ENCODE data around the gene ZMYND10. TPM values are rescaled to one million over a fixed set of nuclear protein-coding genes. Genes with fewer than 3 reads are reported as not detected.
A peak's percentile ranks its signal among the peaks of the same experiment; 100 is the strongest.

Gene ZMYND10
- total and polyA plus RNA-seq, 2 donors (not counting 3 experiments of a cell fraction or from before 2014, with no cell fraction given), result 0.25 to 0.38 TPM

GRCh38 chr3:50350527-50351322 lies 5.2 kb upstream of the ZMYND10 start, which contains the start of the genes CYB561D2 and NPRL2:
Gene CYB561D2, plus strand, starts transcription at chr3:50350862. Its CDS starts 572 bp downstream, at chr3:50351434.
Gene NPRL2, minus strand, starts transcription at chr3:50350775. Its CDS starts 123 bp downstream, at chr3:50350652.
- Histone ChIP-seq H3K27me3 (ENCODE audit: control insufficient read depth in 2 of 2, insufficient read depth in 2 of 2, low read length in 2 of 2) (no peaks in the 10 kb centered on the region), H3K4me2 (ENCODE audit: insufficient read depth, low read length) (peak within 1 kb of the TSS; percentile 67), H2AFZ (ENCODE audit: low read depth, low read length) (peak within 1 kb of the TSS; percentile 33), H3K4me1 (ENCODE audit: control insufficient read depth, extremely low read depth, insufficient read depth, low read length) (peaks cover 16% of the 10 kb centered on the region), H3K27ac (ENCODE audit: insufficient read depth, low read depth, low read length) (no peak within 1 kb of the TSS), H3K9me1 (replicated peaks; ENCODE audit: control insufficient read depth, extremely low read depth, insufficient read depth, low read length) (no peaks in the 10 kb centered on the region), H3K9me3 (replicated peaks; ENCODE audit: control insufficient read depth, insufficient read depth, low read length) (no peaks in the 10 kb centered on the region), H4K20me1 (replicated peaks; ENCODE audit: control insufficient read depth, extremely low read depth, insufficient read depth, low read length) (peaks cover 3% of the 10 kb centered on the region), H3K4me3 (replicated peaks in 1 of 3; ENCODE audit: insufficient read depth in 1 of 3, low read depth in 1 of 3, low read length in 3 of 3) (peak within 1 kb of the TSS; percentile 19 to 77 (median 40)), H3K36me3 (ENCODE audit: control insufficient read depth in 2 of 2, extremely low read depth in 1 of 2, insufficient read depth in 2 of 2, low read length in 2 of 2) (peaks cover 8 to 29% of the 10 kb centered on the region in 2 experiments), H3K9ac (replicated peaks; ENCODE audit: extremely low read depth, insufficient read depth, low read length) (peak within 1 kb of the TSS; percentile 33), H3K79me2 (ENCODE audit: control insufficient read depth, insufficient read depth, low read length) (peaks cover 9% of the 10 kb centered on the region)
- FAIRE-seq (peak; percentile 95), DNase-seq (ENCODE audit: low read depth, low spot score) (peak; percentile 95)
- CTCF ChIA-PET, result interaction anchor here (0.7 to 7.7 kb wide), 10 partner anchors 9 to 261 kb away, joined by 3 to 165 read pairs (median 4); partner anchors contain the start of gene TMEM115
- intact Hi-C loops (cut with micrococcal nuclease), result loop anchor here (1.0 kb wide), 1 partner anchor 9 kb away; the partner anchor contains the start of gene TMEM115
- BruUV-seq (replicated peaks), result no TSS peak
- TF ChIP-seq FOS (IDR thresholded peaks at IDR 0.05; ENCODE audit: borderline replicate concordance, insufficient read depth, low read length), result no peak
- TF ChIP-seq, protein P1, sequence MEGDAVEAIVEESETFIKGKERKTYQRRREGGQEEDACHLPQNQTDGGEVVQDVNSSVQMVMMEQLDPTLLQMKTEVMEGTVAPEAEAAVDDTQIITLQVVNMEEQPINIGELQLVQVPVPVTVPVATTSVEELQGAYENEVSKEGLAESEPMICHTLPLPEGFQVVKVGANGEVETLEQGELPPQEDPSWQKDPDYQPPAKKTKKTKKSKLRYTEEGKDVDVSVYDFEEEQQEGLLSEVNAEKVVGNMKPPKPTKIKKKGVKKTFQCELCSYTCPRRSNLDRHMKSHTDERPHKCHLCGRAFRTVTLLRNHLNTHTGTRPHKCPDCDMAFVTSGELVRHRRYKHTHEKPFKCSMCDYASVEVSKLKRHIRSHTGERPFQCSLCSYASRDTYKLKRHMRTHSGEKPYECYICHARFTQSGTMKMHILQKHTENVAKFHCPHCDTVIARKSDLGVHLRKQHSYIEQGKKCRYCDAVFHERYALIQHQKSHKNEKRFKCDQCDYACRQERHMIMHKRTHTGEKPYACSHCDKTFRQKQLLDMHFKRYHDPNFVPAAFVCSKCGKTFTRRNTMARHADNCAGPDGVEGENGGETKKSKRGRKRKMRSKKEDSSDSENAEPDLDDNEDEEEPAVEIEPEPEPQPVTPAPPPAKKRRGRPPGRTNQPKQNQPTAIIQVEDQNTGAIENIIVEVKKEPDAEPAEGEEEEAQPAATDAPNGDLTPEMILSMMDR (IDR thresholded peaks at IDR 0.05; ENCODE audit: extremely low read depth in 1 of 2, insufficient read depth in 1 of 2, low read depth in 1 of 2, low read length in 2 of 2), result no peak
- no peak for TF ChIP-seq EZH2 (IDR thresholded peaks at IDR 0.05; ENCODE audit: borderline replicate concordance, low read depth, low read length, severe bottlenecking)
- TF ChIP-seq POLR2AphosphoS5 (IDR thresholded peaks at IDR 0.05; ENCODE audit: insufficient read depth, low read depth, low read length), result peak; percentile 67
- TF ChIP-seq JUN (IDR thresholded peaks at IDR 0.05; ENCODE audit: borderline replicate concordance, insufficient read depth, insufficient read length, low read depth), result no peak
- TF ChIP-seq MYC (IDR thresholded peaks at IDR 0.05; ENCODE audit: low read depth, low read length), result no peak
- TF ChIP-seq GATA2 (IDR thresholded peaks at IDR 0.05; ENCODE audit: insufficient read depth, insufficient read length, low read depth, low read length), result no peak
- TF ChIP-seq, protein P2, sequence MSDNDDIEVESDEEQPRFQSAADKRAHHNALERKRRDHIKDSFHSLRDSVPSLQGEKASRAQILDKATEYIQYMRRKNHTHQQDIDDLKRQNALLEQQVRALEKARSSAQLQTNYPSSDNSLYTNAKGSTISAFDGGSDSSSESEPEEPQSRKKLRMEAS (IDR thresholded peaks at IDR 0.05; ENCODE audit: insufficient read depth, insufficient read length), result no peak
- TF ChIP-seq POLR2A (IDR thresholded peaks at IDR 0.05; ENCODE audit: low read depth, low read length), result peak; percentile 80
- dilution Hi-C loops (cut with MboI; ENCODE audit: extremely low pct_ligation_motif_present, low sequenced_read_pairs), result no loop called here
- POLR2A ChIA-PET, result interaction anchor here (0.9 kb wide), 1 partner anchor 173 kb away, joined by 3 read pairs; no protein-coding TSS in a partner anchor

Measured in endothelial cell of umbilical vein (primary cell).